ENCODE results near the gene OPA1.

OPA1 gene

GRCh38 chr3:193546129-193546528, 46.9 kb upstream of the OPA1 start:
- no peak overlapping the region for H3K4me3 ChIP-seq (ENCODE audit: low read length in 2 of 2)
- no peaks in the 10 kb centered on the region for H3K79me1 ChIP-seq (ENCODE audit: low read depth, low read length)
- H3K14ac ChIP-seq (ENCODE audit: low read length) = no peak overlapping the region
- DNase-seq (ENCODE audit: low spot score) = no peak
- H3K18ac ChIP-seq (ENCODE audit: low read length) = no peak overlapping the region
- no peak overlapping the region for H2AK5ac ChIP-seq (ENCODE audit: low read depth, low read length)
- no peak overlapping the region for H3K4ac ChIP-seq (ENCODE audit: low read length)
- H3K4me1 ChIP-seq (ENCODE audit: control insufficient read depth in 2 of 2, insufficient read depth in 1 of 2, low read depth in 1 of 2, low read length in 2 of 2) = peaks cover 0 to 3% of the 10 kb centered on the region in 2 donors
- no peak overlapping the region for H4K8ac ChIP-seq (ENCODE audit: low read depth, low read length)
- no peak overlapping the region for H3K27ac ChIP-seq (replicated peaks; ENCODE audit: low read length)
- no peak overlapping the region for H3K9ac ChIP-seq (ENCODE audit: low read depth, low read length, poor library complexity)
- no peak overlapping the region for H3K4me2 ChIP-seq (ENCODE audit: insufficient read depth, low read length, poor library complexity, severe bottlenecking)
- no peak overlapping the region for H3K23ac ChIP-seq (ENCODE audit: low read depth, low read length, poor library complexity)
- H2AFZ ChIP-seq (ENCODE audit: low read length) = no peak overlapping the region
- no peak overlapping the region for H2BK120ac ChIP-seq (ENCODE audit: low read depth, low read length)
- H4K91ac ChIP-seq (ENCODE audit: low read depth, low read length, poor library complexity) = no peak overlapping the region
- no peak overlapping the region for H2BK15ac ChIP-seq (ENCODE audit: low read length)
- no peak overlapping the region for H2BK5ac ChIP-seq (ENCODE audit: low read length)
- H3K9me3 ChIP-seq (replicated peaks in 1 of 2; ENCODE audit: control insufficient read depth in 2 of 2, insufficient read depth in 1 of 2, low read depth in 1 of 2, low read length in 2 of 2) = peaks cover 0 to 4% of the 10 kb centered on the region in 2 donors
- H2BK12ac ChIP-seq (ENCODE audit: low read length) = no peak overlapping the region
- H3K36me3 ChIP-seq (replicated peaks in 1 of 2; ENCODE audit: control insufficient read depth in 2 of 2, insufficient read depth in 2 of 2, low read length in 2 of 2) = no peaks in the 10 kb centered on the region
- H3K27me3 ChIP-seq (ENCODE audit: control insufficient read depth in 3 of 3, insufficient read depth in 3 of 3, low read depth in 1 of 3, low read length in 3 of 3) = no peaks in the 10 kb centered on the region

- Histone ChIP-seq H3K79me1 (ENCODE audit: low read depth, low read length) (no peaks in the 10 kb centered on the region), H3K9me3 (replicated peaks in 1 of 2; ENCODE audit: control insufficient read depth in 2 of 2, insufficient read depth in 1 of 2, low read depth in 1 of 2, low read length in 2 of 2) (peaks cover 0 to 4% of the 10 kb centered on the region in 2 donors), H3K18ac (ENCODE audit: low read length) (no peak overlapping the region), H3K23ac (ENCODE audit: low read depth, low read length, poor library complexity) (no peak overlapping the region), H2AK5ac (ENCODE audit: low read depth, low read length) (no peak overlapping the region), H2BK5ac (ENCODE audit: low read length) (no peak overlapping the region), H3K4me3 (ENCODE audit: low read length in 2 of 2) (no peak overlapping the region), H3K27me3 (ENCODE audit: control insufficient read depth in 3 of 3, insufficient read depth in 3 of 3, low read depth in 1 of 3, low read length in 3 of 3) (peaks cover 0 to 3% (median 0%) of the 10 kb centered on the region in 3 experiments), H2BK120ac (ENCODE audit: low read depth, low read length) (no peak overlapping the region), H3K4me1 (ENCODE audit: control insufficient read depth in 2 of 2, insufficient read depth in 1 of 2, low read depth in 1 of 2, low read length in 2 of 2) (peaks cover 0 to 3% of the 10 kb centered on the region in 2 donors), H3K14ac (ENCODE audit: low read length) (no peak overlapping the region), H2BK15ac (ENCODE audit: low read length) (no peak overlapping the region), H3K4ac (ENCODE audit: low read length) (no peak overlapping the region), H4K8ac (ENCODE audit: low read depth, low read length) (no peak overlapping the region), H3K4me2 (ENCODE audit: insufficient read depth, low read length, poor library complexity, severe bottlenecking) (no peak overlapping the region), H4K91ac (ENCODE audit: low read depth, low read length, poor library complexity) (no peak overlapping the region), H2AFZ (ENCODE audit: low read length) (no peak overlapping the region), H3K27ac (replicated peaks; ENCODE audit: low read length) (peak overlapping the region; percentile 64), H3K9ac (ENCODE audit: low read depth, low read length, poor library complexity) (no peak overlapping the region), H2BK12ac (ENCODE audit: low read length) (no peak overlapping the region), H3K36me3 (replicated peaks in 1 of 2; ENCODE audit: control insufficient read depth in 2 of 2, insufficient read depth in 2 of 2, low read length in 2 of 2) (no peaks in the 10 kb centered on the region)
- no peak for DNase-seq (ENCODE audit: low spot score)
- WGBS, 2 donors (ENCODE audit: extremely low coverage in 2 of 2, insufficient read length in 2 of 2, insufficient replicate concordance in 1 of 2) = no CpG with 5 or more reads among the region's 4 CpGs
These were observed 44.6 kb upstream of the OPA1 start for GRCh38 chr3:193548406-193548805.

- Histone ChIP-seq H3K36me3 (replicated peaks in 1 of 2; ENCODE audit: control insufficient read depth in 2 of 2, insufficient read depth in 2 of 2, low read length in 2 of 2) (no peaks in the 10 kb centered on the region), H3K9me3 (replicated peaks in 1 of 2; ENCODE audit: control insufficient read depth in 2 of 2, insufficient read depth in 1 of 2, low read depth in 1 of 2, low read length in 2 of 2) (no peaks in the 10 kb centered on the region)
- WGBS, 2 donors (ENCODE audit: extremely low coverage in 2 of 2, insufficient read length in 2 of 2, insufficient replicate concordance in 1 of 2) = no CpG with 5 or more reads among the region's 1 CpG
These were observed 40.1 kb upstream of the OPA1 start for GRCh38 chr3:193552923-193553322.

GRCh38 chr3:193553586-193553985, 39.4 kb upstream of the OPA1 start:
- no peaks in the 10 kb centered on the region for H3K79me1 ChIP-seq (ENCODE audit: low read depth, low read length)
- no peak overlapping the region for H3K4me2 ChIP-seq (ENCODE audit: insufficient read depth, low read length, poor library complexity, severe bottlenecking)
- WGBS, 2 donors (ENCODE audit: extremely low coverage in 2 of 2, insufficient read length in 2 of 2, insufficient replicate concordance in 1 of 2) = no CpG with 5 or more reads among the region's 1 CpG
- no peak overlapping the region for H2BK120ac ChIP-seq (ENCODE audit: low read depth, low read length)
- no peak overlapping the region for H3K18ac ChIP-seq (ENCODE audit: low read length)
- H2AK5ac ChIP-seq (ENCODE audit: low read depth, low read length) = no peak overlapping the region
- no peak overlapping the region for H3K14ac ChIP-seq (ENCODE audit: low read length)
- no peak overlapping the region for H4K8ac ChIP-seq (ENCODE audit: low read depth, low read length)
- no peak overlapping the region for H3K9ac ChIP-seq (ENCODE audit: low read depth, low read length, poor library complexity)
- H2BK15ac ChIP-seq (ENCODE audit: low read length) = no peak overlapping the region
- H3K27me3 ChIP-seq (ENCODE audit: control insufficient read depth in 3 of 3, insufficient read depth in 3 of 3, low read depth in 1 of 3, low read length in 3 of 3) = peaks cover 0 to 3% (median 0%) of the 10 kb centered on the region in 3 experiments
- H2AFZ ChIP-seq (ENCODE audit: low read length) = no peak overlapping the region
- no peaks in the 10 kb centered on the region for H3K36me3 ChIP-seq (replicated peaks in 1 of 2; ENCODE audit: control insufficient read depth in 2 of 2, insufficient read depth in 2 of 2, low read length in 2 of 2)
- no peak for DNase-seq (ENCODE audit: low spot score)
- peaks cover 0 to 6% of the 10 kb centered on the region in 2 donors for H3K4me1 ChIP-seq (ENCODE audit: control insufficient read depth in 2 of 2, insufficient read depth in 1 of 2, low read depth in 1 of 2, low read length in 2 of 2)
- no peak overlapping the region for H2BK12ac ChIP-seq (ENCODE audit: low read length)
- no peak overlapping the region for H3K27ac ChIP-seq (replicated peaks; ENCODE audit: low read length)
- no peak overlapping the region for H3K23ac ChIP-seq (ENCODE audit: low read depth, low read length, poor library complexity)
- no peak overlapping the region for H3K4ac ChIP-seq (ENCODE audit: low read length)
- no peak overlapping the region for H2BK5ac ChIP-seq (ENCODE audit: low read length)
- no peaks in the 10 kb centered on the region for H3K9me3 ChIP-seq (replicated peaks in 1 of 2; ENCODE audit: control insufficient read depth in 2 of 2, insufficient read depth in 1 of 2, low read depth in 1 of 2, low read length in 2 of 2)
- H4K91ac ChIP-seq (ENCODE audit: low read depth, low read length, poor library complexity) = no peak overlapping the region
- no peak overlapping the region for H3K4me3 ChIP-seq (ENCODE audit: low read length in 2 of 2)

More at GRCh38 chr3:193552923-193553322, 40.1 kb upstream of the OPA1 start:
- H2AK5ac ChIP-seq (ENCODE audit: low read depth, low read length) = no peak overlapping the region
- H2AFZ ChIP-seq (ENCODE audit: low read length) = no peak overlapping the region
- H2BK5ac ChIP-seq (ENCODE audit: low read length) = no peak overlapping the region
- H3K4me1 ChIP-seq (ENCODE audit: control insufficient read depth in 2 of 2, insufficient read depth in 1 of 2, low read depth in 1 of 2, low read length in 2 of 2) = peaks cover 0 to 6% of the 10 kb centered on the region in 2 donors
- H3K4me2 ChIP-seq (ENCODE audit: insufficient read depth, low read length, poor library complexity, severe bottlenecking) = no peak overlapping the region
- H3K27me3 ChIP-seq (ENCODE audit: control insufficient read depth in 3 of 3, insufficient read depth in 3 of 3, low read depth in 1 of 3, low read length in 3 of 3) = peaks cover 0 to 3% (median 0%) of the 10 kb centered on the region in 3 experiments
- no peak overlapping the region for H3K4me3 ChIP-seq (ENCODE audit: low read length in 2 of 2)
- H4K91ac ChIP-seq (ENCODE audit: low read depth, low read length, poor library complexity) = no peak overlapping the region
- H3K27ac ChIP-seq (replicated peaks; ENCODE audit: low read length) = no peak overlapping the region
- no peak overlapping the region for H4K8ac ChIP-seq (ENCODE audit: low read depth, low read length)
- H3K23ac ChIP-seq (ENCODE audit: low read depth, low read length, poor library complexity) = no peak overlapping the region
- no peak overlapping the region for H2BK15ac ChIP-seq (ENCODE audit: low read length)
- no peak overlapping the region for H3K14ac ChIP-seq (ENCODE audit: low read length)
- H2BK120ac ChIP-seq (ENCODE audit: low read depth, low read length) = no peak overlapping the region
- H3K4ac ChIP-seq (ENCODE audit: low read length) = no peak overlapping the region
- no peak overlapping the region for H3K18ac ChIP-seq (ENCODE audit: low read length)
- no peak overlapping the region for H2BK12ac ChIP-seq (ENCODE audit: low read length)
- H3K79me1 ChIP-seq (ENCODE audit: low read depth, low read length) = no peaks in the 10 kb centered on the region
- H3K9ac ChIP-seq (ENCODE audit: low read depth, low read length, poor library complexity) = no peak overlapping the region
- DNase-seq (ENCODE audit: low spot score) = no peak
